GM21619 (cell line): Measurements from ENCODE around the gene ARHGEF3.

Experiments
- ATAC-seq: cut with Tn5 transposase; IDR thresholded peaks from one replicate; pipeline ENCODE4 v1.9.1; 2021; ENCODE audit not compliant: unreplicated experiment

ARHGEF3 gene

DNA sequence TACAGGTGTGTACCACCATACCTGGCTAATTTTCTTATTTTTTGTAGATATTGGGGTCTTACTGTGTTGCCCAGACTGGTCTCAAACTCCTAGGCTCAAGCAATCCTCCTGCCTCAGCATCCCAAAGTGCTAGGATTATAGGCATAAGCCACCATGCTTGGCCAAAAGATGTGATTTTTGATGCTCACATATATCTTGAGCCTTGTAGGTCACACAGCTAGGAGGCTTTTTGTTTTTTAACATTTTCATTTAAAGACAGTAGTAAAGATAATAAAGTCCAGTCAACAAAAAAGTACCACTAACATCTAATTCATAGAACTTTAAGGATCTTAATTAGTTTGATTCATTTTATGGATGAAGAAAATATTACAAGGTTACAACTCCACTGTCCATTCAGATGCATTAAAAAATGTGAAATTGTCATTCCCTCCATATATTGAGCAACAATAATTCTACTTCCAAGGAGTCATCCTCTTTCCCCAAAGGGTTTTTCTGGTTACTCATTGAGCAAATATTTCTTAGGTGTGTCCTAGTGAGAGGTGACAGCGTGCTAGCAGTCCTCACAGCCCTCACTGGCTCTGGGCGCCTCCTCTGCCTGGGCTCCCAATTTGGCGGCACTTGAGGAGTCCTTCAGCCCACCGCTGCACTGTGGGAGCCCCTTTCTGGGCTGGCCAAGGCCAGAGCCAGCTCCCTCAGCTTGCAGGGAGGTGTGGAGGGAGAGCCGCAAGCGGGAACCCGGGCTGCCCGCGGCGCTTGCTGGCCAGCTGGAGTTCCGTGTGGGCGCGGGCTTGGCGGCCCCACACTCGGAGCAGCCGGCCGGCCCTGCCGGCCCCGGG lies 110.4 kb downstream of the ARHGEF3 start:
- no peak for ATAC-seq

DNA sequence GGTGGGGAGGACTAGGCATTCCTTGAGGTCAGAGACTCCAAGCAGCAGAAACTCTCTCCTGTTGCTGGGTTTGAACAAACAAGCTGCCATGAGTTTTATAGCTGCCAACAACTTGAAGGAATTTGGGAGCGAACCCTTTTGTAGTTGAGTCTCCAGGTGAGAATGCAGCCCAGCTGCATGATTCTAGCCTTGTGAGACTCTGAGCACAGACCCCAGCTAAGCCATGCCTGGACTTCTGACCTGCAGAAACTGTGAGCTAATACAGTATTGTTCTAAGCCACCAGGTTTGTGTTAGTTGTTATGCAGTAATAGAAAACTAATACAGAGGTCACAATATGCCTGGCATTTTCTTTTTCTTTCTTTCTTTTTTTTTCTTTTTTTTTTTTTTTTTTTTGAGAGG lies 112.4 kb downstream of the ARHGEF3 start:
- ATAC-seq, result no peak

DNA sequence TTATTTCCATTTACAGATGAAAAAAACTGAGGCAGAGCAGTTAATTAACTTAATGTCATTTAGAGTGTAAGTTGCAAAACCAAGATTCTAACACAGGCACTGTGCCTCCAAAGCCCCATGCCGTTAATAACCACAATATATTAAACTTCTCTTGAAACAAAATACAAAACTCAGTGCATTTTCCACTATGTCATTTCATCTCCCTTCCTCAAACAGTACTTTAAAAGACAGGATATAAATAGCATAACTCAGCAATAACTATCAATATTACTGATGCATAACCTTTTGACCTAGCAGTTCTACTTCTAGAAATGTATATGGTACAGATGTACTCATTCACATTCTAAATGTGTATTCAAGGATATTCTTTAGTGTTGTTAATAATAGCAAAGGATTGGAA lies 113.6 kb downstream of the ARHGEF3 start:
- peak; percentile 33 for ATAC-seq

DNA sequence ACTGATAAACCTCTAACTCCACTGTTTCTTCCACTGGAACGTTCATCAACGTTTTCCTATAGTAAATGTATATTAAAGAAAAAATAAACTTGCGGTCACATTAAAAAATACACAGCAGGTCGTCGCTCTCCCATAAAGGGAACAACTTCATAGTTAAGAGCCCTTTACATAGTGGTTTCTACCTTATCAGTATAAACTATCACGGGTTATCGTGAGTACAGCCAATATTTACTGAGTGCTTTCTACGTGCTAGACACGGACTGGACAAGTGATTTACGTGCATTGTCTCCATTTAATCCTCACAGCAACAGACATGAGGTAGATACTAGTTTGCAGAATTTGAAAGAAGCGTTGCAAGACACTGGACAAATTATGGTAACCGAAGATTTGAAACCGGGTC lies 117.7 kb downstream of the ARHGEF3 start:
- ATAC-seq, result no peak

DNA sequence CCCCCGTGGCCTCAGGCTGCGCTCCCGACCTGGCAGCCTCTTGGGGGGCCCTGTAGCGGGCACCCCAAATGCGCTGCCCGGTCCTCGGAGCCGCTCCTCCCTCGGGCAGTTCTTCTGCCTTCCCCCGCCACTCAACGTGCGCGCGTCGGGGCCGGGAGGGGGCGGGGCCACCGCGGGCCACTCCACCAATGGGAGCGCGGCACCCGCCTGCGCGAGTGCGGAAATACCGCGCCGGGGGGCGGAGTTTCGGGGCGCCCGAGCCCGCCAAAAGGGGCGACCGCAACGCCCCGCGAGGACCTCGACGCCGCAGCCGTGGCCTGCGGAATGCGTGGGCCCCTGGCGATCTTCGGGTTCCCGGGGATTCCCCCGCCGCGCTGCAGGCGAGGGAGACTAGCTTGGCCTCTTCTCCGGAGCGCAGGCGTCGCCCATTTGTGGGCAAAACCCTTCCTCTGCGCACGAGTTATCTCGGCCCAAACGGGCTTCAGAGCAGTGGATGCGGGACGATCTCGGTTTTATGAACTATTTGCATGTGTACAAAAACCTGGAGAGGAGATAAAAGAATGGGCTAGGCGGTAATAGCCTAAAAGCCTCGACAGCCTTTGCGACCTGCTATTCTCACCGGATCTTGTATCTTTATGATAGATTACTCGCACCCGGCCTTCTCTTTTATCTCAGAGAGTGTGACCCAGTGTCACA lies 118.5 kb downstream of the ARHGEF3 start, which contains the start of gene TASOR:
TASOR (minus strand) TSS at position 144 of the 696 bp plus-strand sequence. CDS start 259 bp downstream, outside the sequence.
- ATAC-seq, result peak; percentile 70

DNA sequence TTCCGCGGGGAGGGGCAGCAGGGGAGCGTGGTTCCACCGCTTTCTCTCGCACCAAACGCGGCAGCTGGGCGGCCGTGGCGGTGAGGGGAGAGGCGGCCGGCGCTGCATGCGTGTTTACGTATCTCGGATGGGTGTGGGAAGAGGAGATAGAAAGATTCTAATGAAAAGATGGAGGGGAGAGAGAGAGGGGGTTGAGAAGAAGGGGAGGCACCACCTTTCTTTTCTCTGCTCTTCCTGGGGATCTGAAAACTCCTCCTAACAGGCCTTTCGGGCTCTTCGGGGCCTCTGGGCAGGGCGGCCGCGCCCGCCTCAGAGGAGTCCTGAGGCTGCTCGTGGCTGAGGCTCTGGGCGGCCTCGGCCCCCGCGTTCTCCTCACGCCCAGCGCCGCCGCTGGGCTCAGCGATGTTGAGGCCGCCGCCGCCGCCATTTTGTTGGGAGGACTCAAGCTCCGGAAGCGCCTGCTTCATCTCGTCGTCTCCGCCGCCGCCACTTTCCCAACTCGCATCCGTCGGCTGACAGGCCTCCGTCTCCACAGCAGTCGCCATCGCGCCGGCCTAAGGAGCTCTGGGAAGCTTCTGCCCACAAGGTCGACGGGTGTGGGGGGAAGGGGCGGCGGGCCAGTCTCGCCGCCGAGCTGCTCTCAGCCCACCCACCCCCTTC lies 119.2 kb downstream of the ARHGEF3 start:
- ATAC-seq, result peak; percentile 61

DNA sequence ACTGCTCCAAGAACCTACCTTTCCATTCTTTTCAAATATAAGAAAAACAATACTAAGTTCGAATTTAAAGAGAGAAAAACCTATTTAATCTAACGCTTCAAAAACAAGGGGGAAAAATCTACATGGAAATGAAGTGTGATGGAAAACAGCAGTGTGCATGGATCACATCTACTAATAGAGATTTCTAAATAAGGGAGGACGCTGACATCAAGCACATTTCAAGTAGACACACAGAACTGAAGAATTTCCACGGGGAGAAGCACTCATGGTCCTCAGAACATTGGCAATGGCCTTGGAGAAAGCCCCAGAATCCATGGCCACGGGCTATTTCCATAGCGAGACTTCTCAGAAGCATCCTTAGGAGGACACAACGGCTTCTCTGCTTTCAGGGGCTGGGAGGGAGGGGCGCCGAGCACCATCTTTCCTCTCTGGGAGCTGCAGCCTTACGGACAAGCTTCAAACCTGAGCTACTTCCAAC lies 119.7 kb downstream of the ARHGEF3 start:
- ATAC-seq, result no peak

DNA sequence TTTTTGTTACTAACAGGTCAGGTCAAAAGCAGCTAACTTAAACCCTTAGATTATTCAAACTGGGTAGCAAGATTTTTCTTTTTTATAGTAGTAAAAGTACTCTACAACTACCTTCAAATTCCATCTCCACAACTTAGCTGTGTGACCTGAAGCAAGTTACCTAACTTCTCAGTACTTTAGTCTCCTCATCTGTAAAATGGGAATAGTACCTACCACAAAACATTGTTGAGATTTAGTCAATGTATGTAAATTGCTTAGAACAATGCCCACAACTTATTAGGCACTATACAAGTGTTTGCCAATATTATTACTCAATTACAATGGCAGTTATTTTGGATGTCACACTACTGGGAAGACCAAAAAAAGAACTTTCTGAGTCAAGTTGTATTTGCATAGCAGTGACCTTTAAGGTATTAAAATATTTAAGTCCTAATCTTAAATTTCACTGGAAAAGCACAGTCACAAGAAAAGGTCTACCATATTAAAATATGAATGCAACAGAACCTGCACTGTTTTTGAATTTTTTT lies 121.6 kb downstream of the ARHGEF3 start:
- no peak for ATAC-seq
